Measurements from ENCODE around the gene KRT2. TPM values are rescaled to one million over a fixed set of nuclear protein-coding genes. Genes with fewer than 3 reads are reported as not detected.
A peak's percentile ranks its signal among the peaks of the same experiment; 100 is the strongest.

The KRT2 gene
- total and polyA plus RNA-seq, 2 of the 8 experiments (the other 6 are each of a cell fraction or from before 2014, with no cell fraction given) = not detected

DNA sequence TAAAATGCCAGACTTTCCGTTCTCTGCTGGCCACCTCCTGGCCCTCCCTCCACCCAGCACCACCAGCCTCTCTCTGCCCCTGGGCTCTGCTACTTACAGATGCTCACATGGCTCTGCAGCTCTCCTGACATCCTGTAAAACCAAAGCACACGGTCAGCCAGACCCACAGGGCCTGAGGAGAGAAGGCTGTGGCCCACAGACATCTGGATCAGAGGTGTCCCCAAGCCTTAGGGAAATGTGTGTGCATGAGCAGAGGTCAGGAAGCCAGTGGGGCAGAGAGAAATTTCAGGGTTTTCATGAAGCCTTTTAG, 39.8 kb upstream of the KRT2 start:
- H3K4me1 ChIP-seq (replicated peaks in 1 of 4; ENCODE audit: control insufficient read depth in 3 of 4, insufficient read depth in 4 of 4, low read length in 3 of 4) = peaks cover 0 to 9% (median 3%) of the 10 kb centered on the region in 4 experiments; a peak in 2 of 7 replicates
- 74% methylated on average over 2 of the region's 2 CpGs; no CpG with 5 or more reads in 1 of the 2 experiments for WGBS, 2 experiments (ENCODE audit: extremely low coverage in 1 of 2, insufficient coverage in 1 of 2, insufficient read length in 1 of 2, insufficient replicate concordance in 2 of 2, low coverage in 1 of 2, low lambda C conversion rate in 2 of 2, missing lambda C conversion rate in 1 of 2)
- no peak overlapping the region for H2BK20ac ChIP-seq (ENCODE audit: low read length)
- H3K14ac ChIP-seq (ENCODE audit: insufficient read length) = no peak overlapping the region
- H3K27ac ChIP-seq (ENCODE audit: low read depth, low read length) = no peak overlapping the region
- no peak overlapping the region for H2AK5ac ChIP-seq (ENCODE audit: low read depth, low read length)
- no peak overlapping the region for H3K18ac ChIP-seq (ENCODE audit: extremely low read depth, low read length)
- no peak overlapping the region for H3K56ac ChIP-seq (replicated peaks; ENCODE audit: insufficient read length, low read depth, low read length)
- no peak overlapping the region for H2BK15ac ChIP-seq (ENCODE audit: low read length)
- no peaks in the 10 kb centered on the region for H3K36me3 ChIP-seq (ENCODE audit: control insufficient read depth in 2 of 4, insufficient read depth in 4 of 4, low read length in 3 of 4)
- H4K91ac ChIP-seq (replicated peaks; ENCODE audit: insufficient read length, low read length) = no peak overlapping the region
- no peak overlapping the region for H2AFZ ChIP-seq (ENCODE audit: low read length)
- H3K79me1 ChIP-seq (ENCODE audit: low read depth, low read length) = no peaks in the 10 kb centered on the region; the same call in 1 of the 2 replicates
- ChIA-PET POLR2A (ENCODE audit: partially characterized antibody) (interaction anchor here (1.0 kb wide), 1 partner anchor 41 kb away, joined by 4 read pairs; no protein-coding TSS in a partner anchor), CTCF (ENCODE audit: partially characterized antibody) (interaction anchor here (0.9 to 3.8 kb wide), 29 partner anchors 9 to 297 kb away, joined by 3 to 39 read pairs (median 6); partner anchors contain the start of genes KRT1 and KRT3)
- TF ChIP-seq RAD21 (IDR thresholded peaks at IDR 0.05 in 1 of 2, conservative IDR thresholded peaks at IDR 0.05 in 1 of 2; ENCODE audit: low read depth in 2 of 2, low read length in 2 of 2) = no peak
- TF ChIP-seq CBX8 (IDR thresholded peaks at IDR 0.05; ENCODE audit: borderline replicate concordance, low read depth, low read length) = no peak
- no peaks in the 10 kb centered on the region for H3K79me2 ChIP-seq (ENCODE audit: control insufficient read depth in 1 of 2, insufficient read depth in 2 of 2, low read length in 2 of 2)
- no peak for DNase-seq (ENCODE audit: low read depth in 1 of 2, low spot score in 2 of 2)
- H3K9me3 ChIP-seq (ENCODE audit: insufficient read depth in 2 of 2, low read depth in 1 of 2, low read length in 1 of 2) = no peaks in the 10 kb centered on the region
- no peak overlapping the region for H3K4ac ChIP-seq (replicated peaks; ENCODE audit: insufficient read length, low read depth, low read length)
- H2BK12ac ChIP-seq (ENCODE audit: low read depth, low read length) = no peak overlapping the region
- no peak overlapping the region for H3K23ac ChIP-seq (ENCODE audit: insufficient read length)
- H3K4me3 ChIP-seq (ENCODE audit: extremely low read depth in 1 of 4, insufficient read depth in 2 of 4, low read depth in 3 of 4, low read length in 4 of 4) = no peak overlapping the region
- H2BK5ac ChIP-seq (ENCODE audit: low read depth, low read length) = no peak overlapping the region
- H3K4me2 ChIP-seq (ENCODE audit: insufficient read depth in 1 of 2, low read depth in 2 of 2, low read length in 2 of 2) = peak overlapping the region in 1 of 2 experiments; percentile 75; a peak in 1 of 4 replicates
- no peak overlapping the region for H4K5ac ChIP-seq (ENCODE audit: insufficient read length, low read depth, low read length)
- peaks cover 6% of the 10 kb centered on the region; the same call in 1 of the 2 replicates for H3K23me2 ChIP-seq (ENCODE audit: low read depth, low read length)
- H3K9ac ChIP-seq (replicated peaks in 1 of 4; ENCODE audit: extremely low read depth in 1 of 4, low read depth in 3 of 4, low read length in 3 of 4) = no peak overlapping the region
- no peak overlapping the region for H2BK120ac ChIP-seq (replicated peaks; ENCODE audit: low read depth, low read length)
- peaks cover 0 to 2% of the 10 kb centered on the region in 2 experiments for H4K20me1 ChIP-seq (replicated peaks in 1 of 2; ENCODE audit: control insufficient read depth in 1 of 2, insufficient read depth in 2 of 2, low read length in 2 of 2)
- FAIRE-seq = no peak
- no peak overlapping the region for H4K8ac ChIP-seq (ENCODE audit: extremely low read depth, insufficient read depth, low read length)
- peaks cover 0 to 30% (median 16%) of the 10 kb centered on the region in 4 experiments; a peak in 6 of 7 replicates for H3K27me3 ChIP-seq (replicated peaks in 1 of 4; ENCODE audit: control insufficient read depth in 3 of 4, extremely low read depth in 1 of 4, insufficient read depth in 3 of 4, low read length in 3 of 4)
